CD14-positive monocyte (primary cell): Measurements from ENCODE around the gene SDK1. TPM values are rescaled to one million over a fixed set of nuclear protein-coding genes. Genes with fewer than 3 reads are reported as not detected.

Experiments used
- DNase-seq, 3 donors: peaks; one replicate each; pipeline ENCODE4 v3.0.0-alpha.2; 2011 to 2022
- H2AFZ ChIP-seq: 2 replicates; pipeline ENCODE4 v1.6.0; 2012; ENCODE audit warnings: mild to moderate bottlenecking, low read depth, low read length, inconsistent platforms; ENCODE audit not compliant: insufficient read depth, poor library complexity, severe bottlenecking
- H3K27ac ChIP-seq, 2 donors: 1 replicate in 1 of 2; 2 replicates in 1 of 2; pipeline ENCODE4 v1.5.1; 2012 to 2013; ENCODE audit warnings: low read length in 2 of 2, control low read depth in 1 of 2, inconsistent platforms in 1 of 2, low read depth in 1 of 2, mild to moderate bottlenecking in 1 of 2
- H3K27me3 ChIP-seq, 2 donors: one replicate each; pipeline versions ENCODE4 v1.6.0 to v1.6.1; 2011 to 2013; ENCODE audit warnings: low read length in 2 of 2; ENCODE audit not compliant: control insufficient read depth in 2 of 2, insufficient read depth in 2 of 2
- H3K36me3 ChIP-seq, 2 donors: replicated peaks in 1 of 2; 1 replicate in 1 of 2; 2 replicates in 1 of 2; pipeline versions ENCODE4 v1.5.1 to v1.6.1; 2012 to 2013; ENCODE audit warnings: low read length in 2 of 2, control low read depth in 1 of 2, inconsistent platforms in 1 of 2, mild to moderate bottlenecking in 1 of 2; ENCODE audit not compliant: insufficient read depth in 2 of 2, control insufficient read depth in 1 of 2
- H3K4me1 ChIP-seq, 2 donors: 1 replicate in 1 of 2; 2 replicates in 1 of 2; pipeline versions ENCODE4 v1.5.1 to v1.6.1; 2012 to 2013; ENCODE audit warnings: low read length in 2 of 2, control low read depth in 1 of 2, inconsistent platforms in 1 of 2, mild to moderate bottlenecking in 1 of 2, moderate library complexity in 1 of 2; ENCODE audit not compliant: insufficient read depth in 2 of 2, control insufficient read depth in 1 of 2
- H3K4me2 ChIP-seq: replicated peaks from 2 replicates; pipeline ENCODE3; 2012; ENCODE audit warnings: low read length, moderate library complexity, mild to moderate bottlenecking; ENCODE audit not compliant: poor library complexity, severe bottlenecking; ENCODE audit errors: extremely low read depth
- H3K4me3 ChIP-seq, 3 experiments: fragments of 200-600 bp in 1 of 3; sonication (generic) in 1 of 3; replicated peaks in 1 of 3; 1 replicate in 2 of 3; 2 replicates in 1 of 3; pipeline ENCODE4 v1.5.1; 2011 to 2013; ENCODE audit warnings: low read length in 3 of 3, mild to moderate bottlenecking in 3 of 3, control low read depth in 2 of 3, low read depth in 2 of 3, inconsistent platforms in 1 of 3, moderate library complexity in 1 of 3
- H3K79me2 ChIP-seq: 2 replicates; pipeline ENCODE4 v1.6.0; 2012; ENCODE audit warnings: mild to moderate bottlenecking, control low read depth, inconsistent platforms, low read length, moderate library complexity; ENCODE audit not compliant: insufficient read depth
- H3K9ac ChIP-seq: 2 replicates; pipeline ENCODE4 v1.6.0; 2017; ENCODE audit warnings: low read length, mild to moderate bottlenecking; ENCODE audit not compliant: insufficient read depth, poor library complexity, severe bottlenecking
- H3K9me3 ChIP-seq, 2 donors: replicated peaks in 1 of 2; 1 replicate in 1 of 2; 2 replicates in 1 of 2; pipeline versions ENCODE4 v1.5.1 to v1.6.1; 2012 to 2013; ENCODE audit warnings: low read length in 2 of 2, control low read depth in 1 of 2; ENCODE audit not compliant: control insufficient read depth in 1 of 2, insufficient read depth in 1 of 2
- H4K20me1 ChIP-seq: 2 replicates; pipeline ENCODE4 v1.6.0; 2012; ENCODE audit warnings: mild to moderate bottlenecking, low read length, control low read depth, moderate library complexity; ENCODE audit not compliant: insufficient read depth
- H3K27ac Mint-ChIP-seq, 7 donors: one replicate each; pipeline ENCODE4 v1.8.0; 2020; ENCODE audit warnings: mild to moderate bottlenecking in 7 of 7, mixed read lengths in 7 of 7, moderate library complexity in 6 of 7, inconsistent platforms in 2 of 7
- H3K27me3 Mint-ChIP-seq, 3 donors: one replicate each; pipeline ENCODE4 v1.8.0; 2021 to 2022; ENCODE audit warnings: low read depth in 3 of 3, mild to moderate bottlenecking in 3 of 3, mixed read lengths in 3 of 3, moderate library complexity in 3 of 3, inconsistent platforms in 1 of 3
- H3K36me3 Mint-ChIP-seq, 2 donors: one replicate each; pipeline ENCODE4 v1.8.0; 2020; ENCODE audit warnings: mixed read lengths in 2 of 2, inconsistent platforms in 1 of 2, mild to moderate bottlenecking in 1 of 2
- H3K4me1 Mint-ChIP-seq: one replicate; pipeline ENCODE4 v1.8.0; 2020; ENCODE audit warnings: mild to moderate bottlenecking, mixed read lengths
- H3K4me3 Mint-ChIP-seq, 2 donors: one replicate each; pipeline ENCODE4 v1.8.0; 2020; ENCODE audit warnings: mild to moderate bottlenecking in 2 of 2, mixed read lengths in 2 of 2, moderate library complexity in 1 of 2
- H3K9me3 Mint-ChIP-seq, 7 donors: one replicate each; pipeline ENCODE4 v1.8.0; 2020 to 2022; ENCODE audit warnings: mixed read lengths in 7 of 7, mild to moderate bottlenecking in 6 of 7, moderate library complexity in 6 of 7, inconsistent platforms in 2 of 7
- WGBS: methylation state at CpG from one replicate; pipeline ENCODE4 v1.1.5; 2013; ENCODE audit warnings: missing lambda C conversion rate; ENCODE audit not compliant: insufficient coverage; 5-methylcytosine and 5-hydroxymethylcytosine counted together
- intact Hi-C, 2 donors: fragments of 100-400 bp; cut with micrococcal nuclease; formaldehyde crosslinking; loops; one replicate each; pipeline versions ENCODE4 v1.15.0 to v1.15.1; 2023
- polyA plus RNA-seq, 3 donors: library from polyadenylated mRNA; depleted of rRNA in 1 of 3; unstranded in 2 of 3; stranded (reverse) in 1 of 3; fragments of 300-500 nt in 2 of 3; fragments of >200 nt in 1 of 3; fragmentation: Illumina TruSeq in 2 of 3; gene quantifications; 1 replicate in 2 of 3; 2 replicates in 1 of 3; pipeline ENCODE4 v1.2.3, GENCODE V29; 2012 to 2021
- TF ChIP-seq, protein P1 (sequence below): fragments of 200-600 bp; IDR thresholded peaks from one replicate; pipeline ENCODE4 v1.8.0; 2022; ENCODE audit warnings: antibody characterized with exemption, mild to moderate bottlenecking

The SDK1 gene
- polyA plus RNA-seq, 3 donors: 0.01 TPM; not detected in 2

GRCh38 chr7:3260401-3260715 is 40.7 kb upstream of the SDK1 start:
- 76% methylated on average over 3 of the region's 10 CpGs for WGBS
- peaks cover 0 to 3% of the 10 kb centered on the region in 2 donors for H3K27me3 ChIP-seq
- intact Hi-C loops: no loop called here
- H3K4me1 ChIP-seq: no peaks in the 10 kb centered on the region
- Mint-ChIP-seq H3K4me1 (no peaks in the 10 kb centered on the region), H3K36me3 (no peaks in the 10 kb centered on the region), H3K27ac (no peak overlapping the region), H3K9me3 (peaks cover 0 to 2% (median 0%) of the 10 kb centered on the region in 7 donors), H3K27me3 (peaks cover 0 to 9% (median 8%) of the 10 kb centered on the region in 3 donors), H3K4me3 (peak overlapping the region; percentile 43 to 57)
- H3K9ac ChIP-seq: no peak overlapping the region
- no peaks in the 10 kb centered on the region for H3K79me2 ChIP-seq
- DNase-seq: no peak
- TF ChIP-seq, protein P1, sequence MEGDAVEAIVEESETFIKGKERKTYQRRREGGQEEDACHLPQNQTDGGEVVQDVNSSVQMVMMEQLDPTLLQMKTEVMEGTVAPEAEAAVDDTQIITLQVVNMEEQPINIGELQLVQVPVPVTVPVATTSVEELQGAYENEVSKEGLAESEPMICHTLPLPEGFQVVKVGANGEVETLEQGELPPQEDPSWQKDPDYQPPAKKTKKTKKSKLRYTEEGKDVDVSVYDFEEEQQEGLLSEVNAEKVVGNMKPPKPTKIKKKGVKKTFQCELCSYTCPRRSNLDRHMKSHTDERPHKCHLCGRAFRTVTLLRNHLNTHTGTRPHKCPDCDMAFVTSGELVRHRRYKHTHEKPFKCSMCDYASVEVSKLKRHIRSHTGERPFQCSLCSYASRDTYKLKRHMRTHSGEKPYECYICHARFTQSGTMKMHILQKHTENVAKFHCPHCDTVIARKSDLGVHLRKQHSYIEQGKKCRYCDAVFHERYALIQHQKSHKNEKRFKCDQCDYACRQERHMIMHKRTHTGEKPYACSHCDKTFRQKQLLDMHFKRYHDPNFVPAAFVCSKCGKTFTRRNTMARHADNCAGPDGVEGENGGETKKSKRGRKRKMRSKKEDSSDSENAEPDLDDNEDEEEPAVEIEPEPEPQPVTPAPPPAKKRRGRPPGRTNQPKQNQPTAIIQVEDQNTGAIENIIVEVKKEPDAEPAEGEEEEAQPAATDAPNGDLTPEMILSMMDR: no peak
- H4K20me1 ChIP-seq: no peaks in the 10 kb centered on the region
- H3K27ac ChIP-seq: no peak overlapping the region
- no peak overlapping the region for H2AFZ ChIP-seq
- no peak overlapping the region for H3K4me2 ChIP-seq
- no peak overlapping the region for H3K4me3 ChIP-seq
- no peaks in the 10 kb centered on the region for H3K9me3 ChIP-seq
- no peaks in the 10 kb centered on the region for H3K36me3 ChIP-seq

DNA sequence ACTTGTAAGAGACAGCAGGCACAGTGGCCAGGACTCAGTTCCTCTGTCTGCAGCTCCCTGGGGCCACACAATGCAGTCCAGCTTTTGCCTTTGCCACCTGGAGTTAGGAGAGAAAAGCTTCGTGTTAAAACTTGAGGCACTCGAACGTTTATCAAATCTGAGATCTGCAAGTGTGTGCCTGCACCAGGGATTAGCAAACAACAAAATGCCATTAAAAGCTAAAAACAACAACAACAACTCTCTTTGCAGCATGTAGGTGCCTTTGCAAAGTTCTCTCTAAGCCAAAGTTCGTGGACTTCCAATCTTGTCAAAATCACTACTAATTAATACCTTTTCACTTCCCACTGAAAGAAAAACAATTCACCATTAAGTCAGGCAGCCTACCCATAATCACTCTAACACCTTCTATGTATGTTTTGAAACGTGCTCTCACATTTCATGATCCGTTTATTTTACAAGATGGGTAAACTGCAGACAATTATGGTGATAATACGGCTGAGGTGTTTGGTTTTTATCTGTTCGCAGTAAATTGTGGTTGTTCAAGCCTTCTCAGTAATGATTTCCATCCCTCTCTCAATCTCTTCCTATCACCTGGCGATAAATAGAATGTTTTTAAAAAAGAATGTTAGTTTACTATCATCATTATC is 36.2 kb upstream of the SDK1 start:
- H3K27me3 Mint-ChIP-seq: peaks cover 1 to 4% (median 3%) of the 10 kb centered on the region in 3 donors
- no peak overlapping the region for H2AFZ ChIP-seq
- intact Hi-C loops: no loop called here
- no peak overlapping the region for H3K9ac ChIP-seq
- no peaks in the 10 kb centered on the region for H3K36me3 Mint-ChIP-seq
- no peak overlapping the region for H3K27ac Mint-ChIP-seq
- H3K27me3 ChIP-seq: peaks cover 0 to 3% of the 10 kb centered on the region in 2 donors
- DNase-seq: no peak
- H3K27ac ChIP-seq: no peak overlapping the region
- no peaks in the 10 kb centered on the region for H3K4me1 Mint-ChIP-seq
- no peaks in the 10 kb centered on the region for H3K79me2 ChIP-seq
- H3K4me3 Mint-ChIP-seq: no peak overlapping the region
- H3K9me3 ChIP-seq: no peaks in the 10 kb centered on the region
- WGBS: 10% methylated on average over 2 of the region's 9 CpGs
- no peak overlapping the region for H3K4me3 ChIP-seq
- no peaks in the 10 kb centered on the region for H3K9me3 Mint-ChIP-seq
- H3K4me1 ChIP-seq: no peaks in the 10 kb centered on the region
- no peaks in the 10 kb centered on the region for H3K36me3 ChIP-seq
- no peaks in the 10 kb centered on the region for H4K20me1 ChIP-seq
- H3K4me2 ChIP-seq: no peak overlapping the region
- TF ChIP-seq, protein P1: no peak
